GM21737 (cell line): Measurements from ENCODE around the gene INS.
"Not testable (repeated sequence)": the region's sequence is repeated elsewhere in the genome, so short reads cannot be mapped to it uniquely, and the experiment has no call there.

Source experiments
- ATAC-seq: cut with Tn5 transposase; IDR thresholded peaks from one replicate; pipeline ENCODE4 v1.9.1; 2021; ENCODE audit warnings: mild to moderate bottlenecking, moderate library complexity; ENCODE audit not compliant: unreplicated experiment

INS gene

DNA sequence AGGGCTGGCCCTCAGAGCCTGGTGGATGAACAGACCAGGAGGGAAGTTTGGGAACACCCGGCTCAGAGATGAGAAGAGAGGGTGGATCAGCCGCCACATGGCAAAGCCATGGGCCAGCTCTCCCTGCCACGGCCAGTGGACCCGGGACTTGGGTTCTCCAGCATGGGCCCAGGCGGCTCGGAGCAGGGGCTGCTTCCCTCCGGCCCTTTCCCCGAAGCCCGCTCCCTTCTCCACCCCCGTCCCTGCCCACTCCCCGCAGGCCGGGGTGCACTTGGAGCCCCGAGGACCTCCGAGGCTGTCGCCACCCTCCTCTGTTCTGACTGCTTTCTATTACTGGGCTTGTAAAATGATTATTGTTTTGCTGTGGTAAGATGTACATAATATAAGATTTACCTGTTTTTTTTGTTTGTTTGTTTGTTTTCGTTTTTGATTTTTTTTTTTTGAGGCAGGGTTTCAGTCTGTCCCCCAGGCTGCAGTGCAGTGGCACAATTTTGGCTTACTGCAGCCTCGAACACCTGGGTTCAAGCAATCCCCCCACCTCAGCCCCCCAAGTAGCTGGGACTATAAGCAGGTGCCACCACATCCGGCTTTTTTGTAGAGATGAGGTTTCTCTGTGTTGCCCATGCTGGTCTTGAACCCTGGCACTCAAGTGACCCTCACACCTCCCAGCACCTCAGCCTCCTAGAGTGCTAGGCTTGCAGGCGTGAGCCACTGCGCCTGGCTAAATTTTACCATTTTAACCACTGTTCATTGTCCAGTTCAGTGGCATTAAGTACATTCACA is 21.9 kb upstream of the INS start:
- no peak for ATAC-seq

DNA sequence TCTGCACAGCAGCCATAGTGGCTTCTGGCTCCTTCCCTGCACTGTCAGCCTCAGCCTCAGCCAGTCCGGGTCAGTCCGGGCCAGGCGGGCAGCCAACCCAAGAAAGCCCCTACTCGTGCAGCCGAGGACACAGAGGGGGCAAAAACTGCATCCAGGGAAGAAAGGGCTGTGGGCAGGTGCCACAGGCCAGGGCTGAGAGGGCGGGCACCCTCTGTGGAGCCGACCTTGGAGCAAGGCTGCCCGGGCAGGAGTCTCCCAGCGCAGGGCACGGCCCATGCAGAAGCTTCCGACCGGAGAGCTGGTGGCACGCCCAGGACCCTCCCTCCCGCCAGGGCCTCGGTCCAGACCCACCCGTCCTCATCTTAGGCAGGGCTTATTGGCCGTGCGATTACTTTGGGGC is 21.1 kb upstream of the INS start:
- no peak for ATAC-seq

GRCh38 chr11:2180789-2181370 is 19.9 kb upstream of the INS start:
- ATAC-seq, result no peak

DNA sequence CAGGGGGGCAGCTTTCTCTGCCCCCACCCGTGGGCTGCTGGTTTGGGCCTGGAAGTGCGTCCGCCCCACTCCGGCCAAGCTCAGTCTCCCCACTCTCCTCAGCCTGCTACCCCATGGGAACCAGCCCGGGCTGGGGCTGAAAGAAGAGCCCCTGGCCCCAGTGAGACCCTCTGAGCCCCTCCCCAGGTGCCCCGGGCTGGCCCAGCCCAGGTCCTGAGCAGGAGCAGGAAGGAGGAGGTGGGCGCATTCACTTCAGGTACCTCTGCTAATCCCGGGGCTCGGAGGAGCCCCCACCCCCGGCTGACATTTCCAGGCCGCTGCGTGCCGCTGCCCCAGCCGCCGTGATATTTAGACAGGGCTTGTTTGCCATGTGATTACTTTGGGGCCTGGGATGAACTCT is 19.3 kb upstream of the INS start:
- no peak for ATAC-seq

DNA sequence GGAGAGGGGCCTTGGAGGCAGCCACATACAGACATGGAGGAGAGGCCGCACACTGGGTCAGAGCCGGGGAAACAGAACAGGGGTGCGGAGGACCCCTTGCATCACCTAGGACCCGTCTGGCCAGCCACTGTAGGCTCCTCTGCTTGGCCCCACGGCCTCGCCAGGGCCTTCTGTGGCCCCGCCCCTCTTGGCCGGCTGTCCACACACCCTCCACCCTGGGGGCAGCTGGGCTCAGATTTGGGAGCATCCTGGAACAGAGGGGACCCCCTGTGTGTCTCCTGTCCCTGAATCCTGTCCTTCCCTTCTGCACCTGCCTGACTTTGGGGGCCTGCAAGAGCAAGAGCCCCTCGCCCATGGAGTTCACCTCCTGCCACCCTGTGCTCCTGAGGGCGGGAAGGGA is 18.5 kb upstream of the INS start:
- no peak for ATAC-seq

DNA sequence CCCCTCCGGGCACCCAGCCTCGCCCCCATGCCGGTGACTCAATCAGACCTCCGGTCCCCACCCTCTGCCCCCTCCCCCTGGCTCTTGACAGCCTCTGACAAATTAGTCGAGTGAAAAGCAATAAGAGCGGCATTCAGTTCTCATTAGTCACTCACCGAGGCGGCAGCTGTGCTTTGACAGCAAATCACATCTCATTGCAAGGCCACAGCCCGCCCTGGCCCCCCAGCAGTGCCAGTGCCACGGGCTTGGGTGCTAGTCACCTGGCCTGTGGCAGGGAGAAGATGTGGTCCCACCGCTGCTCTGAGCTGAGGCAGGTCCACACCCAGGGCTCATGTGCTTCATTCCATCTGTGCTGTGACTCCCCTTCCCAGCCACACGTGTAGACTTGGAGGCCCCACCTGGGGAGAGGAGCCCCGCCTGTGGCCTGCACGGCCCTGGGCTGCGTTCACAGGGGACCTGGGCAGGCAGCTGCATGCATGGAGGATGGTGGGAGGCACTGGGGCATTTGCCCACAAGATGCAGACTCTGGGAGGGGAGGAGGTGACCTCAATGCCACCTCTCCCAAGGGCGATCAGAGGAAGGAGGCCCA is 18.0 kb upstream of the INS start:
- ATAC-seq, result no peak

- not testable (repeated sequence) for ATAC-seq
Observed at GRCh38 chr11:2178055-2178773, 17.2 kb upstream of the INS start.

DNA sequence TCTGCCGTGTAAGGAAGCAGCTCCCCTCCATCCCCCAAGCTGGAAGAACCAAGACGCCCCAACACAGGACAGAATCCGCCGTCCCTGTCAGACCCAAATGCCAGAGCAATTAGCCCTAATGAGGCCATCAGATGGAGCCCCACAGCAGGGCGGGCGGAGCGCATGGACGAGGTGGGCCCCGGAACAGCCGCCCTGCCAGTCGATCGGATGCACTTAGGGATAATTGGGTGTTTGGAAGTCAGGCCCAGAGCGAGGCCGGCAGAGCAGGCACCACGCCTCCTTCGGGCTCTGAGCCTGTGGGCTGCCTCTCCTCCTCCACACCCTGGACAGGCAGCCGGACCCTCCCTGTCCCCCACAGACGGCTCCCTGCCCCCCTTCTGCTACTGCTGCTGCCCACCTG is 16.1 kb upstream of the INS start:
- ATAC-seq, result no peak

- ATAC-seq, result no peak
Observed at GRCh38 chr11:2176389-2176900, 15.4 kb upstream of the INS start.

DNA sequence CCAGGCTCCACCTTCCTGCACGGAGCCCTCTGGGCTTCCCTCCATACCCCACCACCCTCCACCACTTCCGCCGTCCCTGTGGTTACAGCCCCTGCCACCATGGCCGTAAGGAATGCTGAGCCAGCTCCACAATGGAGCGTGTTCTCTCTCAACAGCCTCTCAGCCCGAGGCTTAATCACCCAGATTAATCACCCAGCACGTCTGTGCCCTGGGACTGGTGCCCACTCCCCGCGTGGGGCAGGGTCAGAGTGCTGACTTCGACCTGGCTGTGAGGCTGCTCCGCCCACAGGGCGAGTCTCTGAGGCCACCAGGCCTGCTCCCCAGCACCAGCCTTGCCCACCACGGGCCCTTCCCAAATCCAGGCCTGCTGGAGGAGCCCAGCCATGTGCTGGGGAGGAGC is 14.7 kb upstream of the INS start:
- ATAC-seq, result no peak

GRCh38 chr11:2174361-2174760 is 13.4 kb upstream of the INS start:
- ATAC-seq, result no peak

- no peak for ATAC-seq
Observed at GRCh38 chr11:2173761-2174160, 12.8 kb upstream of the INS start.

GRCh38 chr11:2173150-2173693 is 12.2 kb upstream of the INS start:
- ATAC-seq, result no peak

- ATAC-seq, result no peak
Observed at GRCh38 chr11:2172676-2173075, 11.7 kb upstream of the INS start.

DNA sequence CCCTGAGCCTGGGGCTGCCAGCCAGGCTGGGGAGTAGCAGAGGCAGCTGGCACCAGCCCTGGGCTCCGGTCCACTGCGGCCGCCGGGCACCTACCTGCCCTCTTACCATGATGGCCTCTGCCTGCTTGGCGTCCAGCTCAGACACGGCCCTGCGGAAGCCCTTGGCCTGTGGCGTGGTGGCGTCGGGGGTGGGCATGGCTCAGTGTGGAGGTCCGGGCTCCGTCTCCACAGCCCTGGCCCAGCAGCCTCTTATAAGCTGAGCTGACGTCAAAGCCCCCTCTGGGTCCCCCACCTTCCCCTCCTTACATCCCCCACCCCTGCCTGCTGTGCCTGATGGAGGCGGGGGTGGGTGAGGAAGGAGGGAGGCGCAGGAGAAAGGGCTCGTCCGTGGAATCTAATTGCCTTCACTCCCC is 10.6 kb upstream of the INS start, which contains the start of gene TH:
TSS of gene TH (minus strand) at position 225 of the 413 bp plus-strand sequence. CDS start at position 196, 29 bp downstream.
- ATAC-seq, result no peak

GRCh38 chr11:2169626-2170570 is 8.9 kb upstream of the INS start:
- no peak for ATAC-seq

GRCh38 chr11:2169005-2169378 is 8.0 kb upstream of the INS start:
- ATAC-seq, result no peak

DNA sequence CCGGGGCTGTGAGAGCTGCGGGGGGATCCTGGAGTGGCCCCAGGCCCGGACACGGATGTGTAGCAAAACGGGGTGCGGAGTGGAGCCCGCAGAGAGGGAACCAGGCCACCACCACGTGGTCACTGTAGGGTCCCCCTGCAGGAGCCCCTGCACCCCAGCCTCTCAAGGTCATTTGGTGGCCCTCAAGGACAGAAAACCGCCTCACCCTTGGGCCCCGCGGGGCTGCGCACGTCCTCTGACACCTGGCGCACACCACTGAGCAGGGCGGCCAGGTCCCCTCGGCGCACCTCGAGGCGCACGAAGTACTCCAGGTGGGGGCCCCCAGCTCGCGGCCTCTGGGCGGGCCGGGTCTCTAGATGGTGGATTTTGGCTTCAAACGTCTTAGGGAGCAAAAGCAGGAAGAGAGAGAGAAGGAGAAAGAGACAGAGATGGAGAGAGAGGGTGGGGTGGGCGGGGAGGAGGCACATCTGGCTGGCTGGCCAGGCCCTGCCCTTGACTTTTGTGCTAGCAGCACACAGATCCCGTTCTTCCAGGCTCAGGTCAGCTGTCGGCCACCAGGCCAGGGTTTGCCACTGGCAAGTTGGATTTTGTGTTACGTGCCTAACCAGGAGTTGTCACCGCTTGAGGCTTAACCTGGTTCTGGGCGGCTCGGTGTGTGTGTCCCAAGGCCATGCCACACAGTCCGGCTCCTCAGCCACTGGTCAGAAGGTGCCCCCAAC is 7.4 kb upstream of the INS start:
- ATAC-seq, result no peak
